Transverse colon (tissue), 4 donors: ENCODE results near the gene CBLB.

Experiments
- POLR2A ChIP-seq: fragments of 450-650 bp; IDR thresholded peaks from one replicate; pipeline ENCODE4 v1.6.1; 2016; ENCODE audit warnings: antibody characterized with exemption, mild to moderate bottlenecking, moderate library complexity
- POLR2AphosphoS5 ChIP-seq, 3 donors: sonication (generic); formaldehyde crosslinking; IDR thresholded peaks; one replicate each; pipeline ENCODE4 v1.6.1; 2016; ENCODE audit warnings: antibody characterized with exemption in 3 of 3
- TF ChIP-seq, protein P1 (sequence below), 5 experiments: fragments of 200-600 bp in 3 of 5; fragments of 450-650 bp in 2 of 5; sonication (generic) in 3 of 5; IDR thresholded peaks; 1 replicate in 2 of 5; 2 replicates in 3 of 5; pipeline ENCODE4 v1.5.1; 2016 to 2017; ENCODE audit warnings: antibody characterized with exemption in 5 of 5, inconsistent platforms in 3 of 5, mild to moderate bottlenecking in 2 of 5, moderate library complexity in 1 of 5

DNA sequence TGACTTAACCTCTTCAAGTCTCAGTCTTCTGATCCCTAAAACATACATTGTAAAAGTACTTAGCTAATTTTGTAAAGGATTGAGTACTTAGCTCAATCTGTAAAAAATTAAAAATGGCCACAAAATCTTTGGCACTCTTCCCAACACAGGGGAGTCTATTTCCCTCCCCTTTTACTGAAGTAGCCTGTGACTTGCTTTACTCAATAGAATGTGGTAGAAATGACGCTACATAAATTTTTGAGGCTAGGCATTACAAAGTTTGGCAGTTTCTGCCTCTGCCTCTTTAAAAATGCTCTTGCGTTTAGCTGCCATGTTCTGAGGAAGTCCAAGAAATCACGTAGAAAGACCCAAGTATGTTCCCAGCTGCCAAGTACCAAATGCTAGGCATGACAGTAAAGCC, 80.2 kb downstream of the CBLB start:
- TF ChIP-seq, protein P1, sequence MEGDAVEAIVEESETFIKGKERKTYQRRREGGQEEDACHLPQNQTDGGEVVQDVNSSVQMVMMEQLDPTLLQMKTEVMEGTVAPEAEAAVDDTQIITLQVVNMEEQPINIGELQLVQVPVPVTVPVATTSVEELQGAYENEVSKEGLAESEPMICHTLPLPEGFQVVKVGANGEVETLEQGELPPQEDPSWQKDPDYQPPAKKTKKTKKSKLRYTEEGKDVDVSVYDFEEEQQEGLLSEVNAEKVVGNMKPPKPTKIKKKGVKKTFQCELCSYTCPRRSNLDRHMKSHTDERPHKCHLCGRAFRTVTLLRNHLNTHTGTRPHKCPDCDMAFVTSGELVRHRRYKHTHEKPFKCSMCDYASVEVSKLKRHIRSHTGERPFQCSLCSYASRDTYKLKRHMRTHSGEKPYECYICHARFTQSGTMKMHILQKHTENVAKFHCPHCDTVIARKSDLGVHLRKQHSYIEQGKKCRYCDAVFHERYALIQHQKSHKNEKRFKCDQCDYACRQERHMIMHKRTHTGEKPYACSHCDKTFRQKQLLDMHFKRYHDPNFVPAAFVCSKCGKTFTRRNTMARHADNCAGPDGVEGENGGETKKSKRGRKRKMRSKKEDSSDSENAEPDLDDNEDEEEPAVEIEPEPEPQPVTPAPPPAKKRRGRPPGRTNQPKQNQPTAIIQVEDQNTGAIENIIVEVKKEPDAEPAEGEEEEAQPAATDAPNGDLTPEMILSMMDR (IDR thresholded peaks at IDR 0.05), result no peak
- no peak for TF ChIP-seq POLR2A
- TF ChIP-seq POLR2AphosphoS5 (IDR thresholded peaks at IDR 0.05), result no peak
